ENCODE data around the gene NDUFAF4.

- TF ChIP-seq EZH2 (IDR thresholded peaks at IDR 0.05; ENCODE audit: insufficient read depth, poor library complexity, severe bottlenecking) = no peak
- no peak for TF ChIP-seq EZH2phosphoT487 (IDR thresholded peaks at IDR 0.05; ENCODE audit: insufficient read depth, low read depth)
Observed at GRCh38 chr6:96862560-96862959, 35.1 kb downstream of the NDUFAF4 start.

Measured in GM23248 (cell line).